Stimulated activated CD4-positive, alpha-beta T cell treated with anti-CD3 and anti-CD28 coated beads, Interleukin-15, amount 100 ng/mL, for 48 hours (primary cell): Measurements from ENCODE around the gene EDN3.

Source experiments
- DNase-seq, 2 donors: peaks; one replicate each; pipeline ENCODE4 v3.0.0-alpha.2; 2020; ENCODE audit warnings: low read depth in 2 of 2

The EDN3 gene

DNA sequence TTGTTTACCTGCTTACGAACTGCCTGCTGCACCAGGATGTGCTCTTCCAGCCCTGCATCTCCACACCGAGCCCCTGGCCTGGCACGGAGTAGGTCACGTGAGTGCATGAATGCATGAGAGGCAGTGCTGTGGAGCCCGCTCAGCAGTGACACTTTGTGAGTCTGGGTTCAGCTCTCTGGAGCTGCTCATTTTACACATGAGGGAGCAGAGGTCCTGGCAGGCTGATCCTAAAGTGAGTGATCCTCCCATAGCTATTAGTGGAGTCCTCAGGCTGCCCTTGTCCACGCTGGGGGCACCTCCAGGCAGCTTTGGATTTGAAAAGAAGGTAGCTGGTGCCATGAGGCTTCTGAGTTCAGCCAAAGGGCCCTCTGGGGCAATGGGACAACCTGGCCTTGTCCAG, 64.2 kb downstream of the EDN3 start:
- DNase-seq: no peak

- DNase-seq: no peak
These were observed 65.3 kb downstream of the EDN3 start for GRCh38 chr20:59365611-59366285.

GRCh38 chr20:59371431-59371830, 71.0 kb downstream of the EDN3 start:
- DNase-seq: no peak

- DNase-seq: no peak
These were observed 73.8 kb downstream of the EDN3 start for GRCh38 chr20:59374261-59374660.

- no peak for DNase-seq
These were observed 75.1 kb downstream of the EDN3 start for GRCh38 chr20:59375541-59375940.
